NCI-H526 treated with DMSO at 0.1 percent for 48 hours (cell line): Measurements from ENCODE around the gene SPAG16.

Experiments
- DNase-seq: peaks from one replicate; lab custom pipeline; 2025; lab: John Stamatoyannopoulos, UW

Gene SPAG16

DNA sequence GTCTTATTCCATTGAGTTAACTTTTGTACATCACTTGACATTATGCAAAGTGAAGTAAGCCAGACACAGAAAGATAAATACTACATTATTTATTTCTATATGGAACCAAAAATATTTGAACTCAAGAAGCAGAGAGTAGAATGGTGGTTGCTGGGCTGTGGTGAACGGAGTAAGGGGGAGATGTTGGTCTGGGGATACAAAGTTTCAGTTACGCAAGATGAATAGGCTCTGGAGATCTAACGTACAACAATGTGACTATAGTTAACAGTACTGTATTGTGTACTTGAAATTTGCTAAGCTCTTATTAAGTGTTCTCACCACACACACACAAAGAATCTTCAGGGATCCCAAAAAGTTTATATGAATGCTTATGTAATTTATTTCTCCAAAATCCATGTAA is 1001.7 kb downstream of the SPAG16 start:
- DNase-seq, result no peak

DNA sequence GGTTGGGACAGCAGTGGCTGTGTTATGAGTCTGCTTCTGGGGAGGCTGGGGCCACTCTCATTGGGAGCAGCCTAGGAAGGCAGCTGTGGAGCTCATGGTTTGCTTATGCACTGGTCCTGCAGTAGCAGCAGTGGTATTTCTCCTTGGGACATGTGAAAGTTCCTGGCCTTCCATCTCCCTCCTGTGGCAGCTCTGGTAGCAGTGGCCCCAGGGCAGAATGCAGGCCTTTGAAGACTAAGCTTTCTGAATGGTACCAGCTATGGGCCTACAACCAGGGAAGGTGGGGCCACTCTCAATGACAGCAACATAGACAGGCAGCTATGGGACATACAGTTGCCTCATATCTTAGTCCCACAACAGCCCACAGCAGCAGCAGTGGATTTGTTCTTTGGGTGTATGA is 1009.3 kb downstream of the SPAG16 start:
- DNase-seq, result no peak

DNA sequence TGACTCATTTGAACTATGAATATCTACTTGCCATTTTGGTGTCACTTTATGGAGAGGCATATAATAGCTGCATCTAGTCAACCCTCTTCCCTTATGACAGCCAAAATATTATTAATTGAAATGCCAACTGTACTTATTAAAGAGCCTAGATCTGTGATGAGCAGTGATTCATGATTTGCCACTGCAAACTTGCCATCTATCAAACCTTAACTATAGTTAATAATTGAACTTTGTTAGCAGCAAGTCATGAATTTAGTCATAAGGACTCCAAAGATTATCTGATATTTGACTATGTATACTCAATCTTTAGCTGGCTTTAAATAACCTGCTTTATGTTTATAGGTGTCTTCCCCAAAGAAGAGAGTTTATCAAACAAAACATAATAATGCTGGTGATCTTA is 1010.2 kb downstream of the SPAG16 start:
- DNase-seq, result no peak

DNA sequence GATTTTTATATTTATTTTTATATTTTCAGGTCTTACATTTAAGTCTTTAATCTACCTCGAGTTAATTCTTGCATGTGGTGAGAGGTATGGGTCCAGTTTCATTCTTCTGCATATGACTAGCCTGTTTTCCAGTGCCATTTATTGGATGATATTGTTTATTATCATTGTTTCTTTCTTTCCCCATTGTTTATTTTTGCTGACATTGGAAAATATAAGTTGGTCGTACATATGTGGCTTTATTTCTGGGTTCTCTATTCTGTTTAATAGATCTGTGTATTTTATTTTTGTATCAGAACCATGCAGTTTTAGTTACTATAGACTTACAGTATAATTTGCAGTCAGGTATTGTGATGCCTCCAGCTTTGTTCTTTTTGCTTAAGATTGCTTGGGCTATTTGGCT is 1013.2 kb downstream of the SPAG16 start:
- no peak for DNase-seq

DNA sequence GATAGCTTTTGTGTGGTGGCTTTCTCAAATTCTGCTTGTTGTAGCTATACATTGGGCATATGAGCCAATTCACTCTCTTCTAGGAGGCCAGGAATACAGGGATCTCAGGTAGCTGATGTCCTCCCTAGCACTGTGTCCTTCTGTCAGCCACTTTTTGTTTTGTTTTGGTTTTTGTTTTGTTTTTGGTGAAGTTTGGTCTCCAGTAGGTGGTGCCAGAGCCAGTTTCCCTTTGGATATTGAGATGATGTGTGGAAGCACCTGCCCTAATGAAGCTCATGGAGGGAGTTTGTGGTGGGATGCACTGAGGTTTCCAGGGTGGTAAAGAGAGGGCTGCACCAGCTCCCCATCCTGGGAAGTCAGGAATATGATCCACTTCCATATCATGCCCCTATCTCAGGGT is 1026.1 kb downstream of the SPAG16 start:
- no peak for DNase-seq

DNA sequence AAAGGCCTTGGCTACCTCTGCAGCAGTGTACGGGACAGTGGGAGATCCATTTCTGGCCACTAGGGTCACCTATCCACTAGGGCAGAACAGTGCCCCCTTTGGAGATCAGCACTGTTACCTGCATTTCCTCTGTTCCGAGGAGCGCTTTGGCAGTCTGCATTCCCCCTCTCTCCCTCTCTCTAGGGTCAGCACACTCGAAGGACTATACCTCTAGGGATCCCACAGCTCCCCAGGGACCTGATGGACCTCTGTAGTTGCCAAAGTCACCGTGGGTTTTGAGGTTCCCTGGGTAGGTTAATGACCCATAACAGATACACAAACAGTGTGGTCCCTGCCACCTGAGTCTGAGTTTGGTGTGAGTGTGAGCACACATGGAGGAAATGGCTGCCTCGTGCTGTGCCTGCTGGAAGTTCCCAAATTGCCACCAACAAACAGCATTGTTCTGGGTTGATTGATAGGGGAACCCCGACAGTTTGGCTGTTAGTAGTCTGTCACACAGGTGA is 1026.8 kb downstream of the SPAG16 start:
- no peak for DNase-seq

DNA sequence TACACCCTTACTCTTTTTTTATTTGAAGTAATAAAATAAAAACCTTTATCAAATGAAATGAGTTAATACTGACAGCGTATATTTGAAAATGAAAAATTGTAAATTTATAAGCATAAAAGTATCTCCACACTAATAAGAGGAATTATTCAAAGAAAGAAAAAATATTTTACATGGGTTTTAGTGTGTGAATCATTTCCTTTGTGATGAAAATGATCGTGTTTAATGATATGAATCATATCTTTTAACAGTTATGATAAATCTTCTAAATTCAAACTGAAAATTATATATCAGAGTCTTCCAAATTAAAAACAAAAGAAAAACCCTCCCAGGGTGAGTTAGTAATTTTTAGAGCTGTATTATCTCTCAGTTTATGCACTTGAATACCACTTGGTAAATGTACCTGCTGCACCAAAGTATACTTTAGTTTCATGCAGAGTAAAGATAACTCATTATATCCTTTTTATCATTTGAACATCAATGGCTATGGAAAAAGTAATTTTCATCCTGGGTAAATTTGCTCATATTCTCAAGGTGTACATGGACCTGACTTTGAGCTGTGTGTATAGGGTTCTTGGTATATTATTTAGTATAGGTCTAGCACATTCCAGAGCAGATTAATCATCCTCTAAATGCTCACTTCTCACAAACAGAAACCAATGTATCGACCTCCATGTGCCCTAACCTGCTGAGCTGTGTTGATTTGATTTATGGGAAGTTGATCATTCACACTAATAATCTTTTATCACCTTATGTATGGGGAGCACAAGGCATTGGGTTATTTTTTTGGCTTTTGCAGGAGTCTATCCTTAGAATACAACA is 1027.9 kb downstream of the SPAG16 start:
- DNase-seq, result no peak

DNA sequence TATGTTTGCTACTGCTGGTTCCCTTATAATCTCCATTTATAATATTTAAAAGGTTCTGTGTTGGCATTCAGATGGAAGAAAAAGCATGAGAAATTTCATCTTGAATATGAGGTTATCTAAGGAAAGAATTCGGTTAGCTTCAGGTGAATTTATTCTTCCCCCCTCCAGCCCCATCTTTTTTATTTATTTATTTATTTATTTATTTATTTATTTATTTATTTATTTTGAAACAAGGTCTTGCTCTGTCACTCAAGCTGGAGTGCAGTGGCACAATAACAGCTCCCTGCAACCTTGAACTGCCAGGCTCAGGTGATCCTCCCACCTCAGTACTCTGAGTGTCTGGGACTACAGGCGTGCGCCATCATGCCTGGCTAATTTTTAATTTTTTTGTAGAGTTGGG is 1031.1 kb downstream of the SPAG16 start:
- no peak for DNase-seq

DNA sequence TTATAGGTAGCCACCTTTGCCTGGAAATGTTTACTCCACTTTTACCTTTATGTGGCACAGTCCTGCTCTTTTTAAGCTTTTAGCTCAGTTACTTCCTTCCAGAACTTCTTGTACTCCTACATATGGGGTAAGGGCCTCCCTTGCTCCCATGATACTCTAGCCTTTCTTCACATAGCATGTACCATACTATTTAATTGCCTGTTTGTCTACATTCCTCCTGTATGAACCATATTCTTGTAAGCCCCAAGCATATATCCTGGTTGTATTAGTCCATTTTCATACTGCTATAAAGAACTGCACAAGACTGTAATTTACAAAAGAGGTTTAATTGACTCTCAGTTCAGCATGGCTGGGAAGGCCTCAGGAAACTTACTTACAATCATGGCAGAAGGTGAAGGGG is 1035.9 kb downstream of the SPAG16 start:
- DNase-seq, result no peak

DNA sequence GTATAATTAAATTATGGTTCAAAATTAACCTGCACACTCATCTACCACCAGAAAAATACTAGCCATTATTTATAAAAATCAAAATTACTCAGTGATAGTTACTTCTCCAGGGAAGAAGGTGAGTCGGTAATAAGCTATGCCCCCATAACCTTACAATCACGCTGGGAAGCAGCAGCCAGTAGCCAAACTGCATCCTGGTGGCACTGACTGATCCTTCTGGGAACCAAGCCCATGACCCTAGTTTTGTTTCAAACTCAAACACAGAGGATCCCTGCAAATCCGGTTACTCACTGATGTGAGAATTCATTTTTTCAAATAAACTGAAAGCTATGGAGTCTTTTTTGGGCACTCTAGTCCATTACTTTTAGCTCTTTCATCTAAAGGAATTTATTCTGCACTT is 1038.4 kb downstream of the SPAG16 start:
- no peak for DNase-seq

DNA sequence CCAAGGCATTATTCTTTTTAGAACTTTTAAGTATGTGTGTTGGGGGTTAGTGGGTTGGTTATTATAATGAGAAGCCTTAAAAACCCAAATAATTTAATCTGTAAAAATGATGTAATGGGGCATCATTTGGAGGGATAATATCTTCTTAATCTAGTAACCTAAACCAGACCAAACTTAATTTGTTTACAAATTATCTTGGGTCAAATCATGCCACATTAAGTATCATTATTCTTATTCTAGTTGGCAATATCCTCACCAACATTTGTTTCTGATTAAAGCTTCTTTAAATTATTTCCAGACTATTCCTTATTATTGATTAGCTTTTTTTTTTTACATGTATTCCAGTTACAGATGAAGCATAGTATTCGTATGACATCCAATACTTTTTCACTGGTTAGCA is 1041.1 kb downstream of the SPAG16 start:
- DNase-seq, result no peak

DNA sequence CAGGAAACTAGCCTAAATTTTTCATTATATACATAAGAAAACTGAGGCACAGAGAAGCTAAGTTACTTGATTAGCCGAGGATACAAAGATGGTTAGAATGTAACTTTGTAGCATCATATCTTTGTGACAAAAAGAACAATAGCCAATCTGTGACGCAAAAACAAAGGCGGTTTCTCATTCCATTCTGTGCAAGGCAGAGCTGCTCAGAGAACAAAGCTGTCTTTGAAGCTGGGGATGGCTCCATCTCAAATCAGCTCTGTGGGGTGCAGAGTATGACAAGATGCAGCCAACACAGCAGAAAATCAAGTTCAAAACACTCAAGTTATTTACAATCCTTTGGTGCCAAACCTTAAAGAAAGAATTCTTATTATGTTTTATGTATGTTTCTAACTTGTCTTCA is 1044.7 kb downstream of the SPAG16 start:
- DNase-seq, result no peak

DNA sequence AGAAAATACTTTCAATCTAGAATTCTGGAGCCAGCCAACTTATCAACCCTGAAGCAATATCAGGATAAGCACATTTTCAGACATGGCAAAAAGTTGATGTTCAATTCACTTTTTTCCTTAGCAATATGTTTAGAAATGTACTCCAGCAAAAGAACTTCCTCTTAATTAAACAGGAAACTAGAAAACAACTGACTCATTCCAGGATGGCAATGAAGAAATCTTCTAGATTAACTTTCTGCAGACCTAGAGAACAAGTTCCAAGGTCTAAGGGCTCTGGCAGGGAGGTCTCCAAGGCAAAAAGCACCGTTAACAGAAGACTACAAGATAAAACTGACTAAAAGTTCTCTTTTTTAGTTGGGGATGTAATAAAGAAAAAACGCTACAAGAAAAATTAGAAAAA is 1057.4 kb downstream of the SPAG16 start:
- no peak for DNase-seq

DNA sequence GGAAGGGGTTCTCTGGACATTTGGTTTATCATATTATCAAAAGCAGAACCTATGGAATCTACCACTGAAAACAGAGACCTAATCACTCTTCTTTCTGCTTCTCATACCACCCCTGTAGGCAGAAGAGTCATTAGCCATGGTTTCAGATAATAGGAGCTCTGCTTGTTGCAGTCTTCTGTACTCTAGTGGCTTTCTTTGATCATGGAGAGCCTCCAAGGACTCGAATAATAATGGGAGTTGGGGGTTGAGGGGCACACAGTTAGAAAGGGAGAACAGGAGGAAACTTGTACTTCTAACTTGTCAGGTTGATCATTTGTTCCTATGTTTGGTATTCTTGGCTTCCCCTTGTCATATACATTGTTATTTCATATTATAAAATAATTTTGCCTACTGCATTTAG is 1074.2 kb downstream of the SPAG16 start:
- DNase-seq, result no peak

DNA sequence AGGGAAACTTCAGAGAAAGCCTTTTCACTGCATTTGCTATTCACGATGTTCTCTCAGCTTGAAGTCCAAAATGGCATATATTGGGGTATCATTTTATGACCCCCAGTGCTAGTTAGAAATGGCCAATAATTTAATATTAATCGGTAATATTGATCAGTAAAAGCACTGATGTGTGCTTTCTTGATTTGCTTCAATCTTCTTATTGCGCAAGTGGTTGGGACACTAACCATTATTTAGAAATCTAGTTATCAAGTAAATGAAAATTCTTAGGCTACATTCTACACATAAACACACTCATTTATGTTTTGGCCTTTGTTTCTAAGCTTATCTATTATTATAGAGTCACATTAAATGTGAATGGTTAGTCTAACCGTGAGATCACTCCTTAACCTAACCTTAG is 1076.9 kb downstream of the SPAG16 start:
- DNase-seq, result no peak

DNA sequence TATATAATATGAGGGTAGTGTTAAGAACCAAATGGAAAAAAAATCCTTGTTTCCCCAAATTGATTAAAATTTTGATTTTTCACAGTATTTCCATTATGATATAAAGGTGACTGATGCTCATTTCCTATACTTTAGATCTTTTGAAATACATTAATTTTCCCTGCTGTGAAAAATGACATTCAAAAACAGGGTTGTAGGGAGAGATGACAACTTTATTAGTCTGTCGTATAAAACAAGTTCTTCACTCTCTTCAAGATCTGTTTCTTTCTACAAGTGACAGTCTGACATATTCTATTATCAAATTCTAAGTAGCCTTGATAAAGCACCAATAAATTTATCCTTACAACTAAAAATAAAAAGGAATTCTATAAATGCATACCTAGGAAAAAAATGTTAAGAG is 1081.3 kb downstream of the SPAG16 start:
- no peak for DNase-seq

DNA sequence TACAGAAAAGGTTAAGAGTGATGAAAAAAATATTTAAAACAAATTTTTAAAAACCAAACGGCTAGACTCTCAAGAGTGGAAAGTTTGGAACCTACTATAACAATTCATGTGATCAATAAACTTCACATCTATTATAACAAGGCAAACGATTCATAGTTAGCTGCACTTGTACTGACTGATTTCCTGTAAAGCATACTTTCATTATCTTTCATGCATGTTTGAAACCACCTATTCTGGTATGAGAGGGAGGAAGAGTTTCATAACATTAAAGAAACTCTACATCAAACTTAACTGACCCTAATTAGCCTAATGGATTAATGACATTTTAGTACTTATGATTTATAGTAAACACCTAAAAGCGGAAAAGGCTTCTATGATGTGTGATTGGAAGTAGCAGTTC is 1082.9 kb downstream of the SPAG16 start:
- DNase-seq, result no peak

DNA sequence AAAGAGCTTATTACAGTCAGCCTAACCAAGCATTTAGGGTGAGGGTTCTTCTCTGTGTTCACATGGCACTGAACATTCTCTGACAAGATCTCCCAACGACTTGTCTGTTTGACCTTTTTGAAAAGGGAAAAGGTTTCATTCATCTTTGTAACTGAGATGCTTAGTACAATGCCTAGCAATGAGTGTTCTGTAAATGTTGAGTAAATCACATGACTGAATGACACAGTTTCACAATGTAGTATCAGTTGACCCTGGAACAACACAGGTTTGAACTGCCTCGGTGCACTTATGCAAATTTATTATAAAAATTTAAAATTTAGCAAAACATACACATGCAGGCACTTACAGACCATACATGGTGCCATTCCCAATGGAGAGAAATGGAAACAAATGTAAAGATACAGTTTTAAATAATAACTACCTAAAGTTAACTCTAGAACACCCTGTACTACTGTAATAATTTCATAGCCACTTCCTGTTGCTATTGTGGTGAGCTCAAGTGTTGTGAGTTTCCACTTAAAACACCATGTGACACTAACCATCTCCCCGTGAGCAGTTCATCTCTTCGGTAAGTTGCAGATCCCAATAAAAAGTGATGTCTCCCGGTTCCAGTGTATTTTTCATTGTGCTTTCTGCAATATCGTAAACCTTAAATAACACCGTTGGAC is 1092.5 kb downstream of the SPAG16 start:
- DNase-seq, result no peak

DNA sequence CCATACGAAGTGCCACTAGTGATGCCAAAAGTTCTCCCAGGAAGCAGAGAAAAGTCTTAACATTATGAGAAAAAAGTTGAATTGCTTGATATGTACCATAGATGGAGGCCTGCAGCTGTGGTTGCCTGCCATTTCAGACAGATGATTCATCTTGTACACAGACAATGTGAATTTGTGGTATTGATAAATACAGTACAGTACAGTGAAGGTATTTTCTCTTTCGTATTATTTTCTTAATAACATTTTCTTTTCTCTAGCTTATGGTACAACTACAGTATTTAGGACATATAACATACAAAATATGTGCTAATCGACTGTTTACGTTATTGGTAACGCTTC is 1093.0 kb downstream of the SPAG16 start:
- no peak for DNase-seq

DNA sequence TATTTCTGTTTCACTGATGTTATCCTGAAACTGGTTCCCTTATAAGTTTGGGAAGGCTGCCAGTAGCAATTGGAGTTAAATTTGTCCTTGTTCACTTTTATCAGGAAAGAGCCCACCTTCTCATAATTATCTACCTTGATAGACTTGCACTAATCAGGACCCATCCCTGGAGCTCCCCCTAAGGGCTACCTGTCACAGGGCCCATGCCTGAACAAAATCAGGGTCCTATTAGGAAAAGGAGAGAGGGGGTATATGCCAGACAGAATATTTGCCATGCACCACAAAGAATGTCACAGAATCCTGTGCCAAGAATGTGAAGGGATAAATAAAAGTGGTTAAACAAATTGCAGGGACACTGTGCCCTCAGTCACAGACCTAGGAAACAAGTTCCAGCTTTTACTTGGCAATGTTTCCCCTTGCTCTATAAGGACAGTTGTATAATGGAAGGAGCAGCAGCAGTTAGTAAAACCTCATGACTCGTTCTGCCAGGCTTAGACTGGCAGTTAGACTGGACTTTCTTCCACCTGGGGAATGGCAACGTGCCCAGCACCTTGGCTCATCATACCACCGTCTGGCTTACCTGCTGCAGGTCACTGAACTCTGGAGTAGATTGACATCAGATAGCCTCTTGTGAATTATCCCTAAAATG is 1094.3 kb downstream of the SPAG16 start:
- no peak for DNase-seq

DNA sequence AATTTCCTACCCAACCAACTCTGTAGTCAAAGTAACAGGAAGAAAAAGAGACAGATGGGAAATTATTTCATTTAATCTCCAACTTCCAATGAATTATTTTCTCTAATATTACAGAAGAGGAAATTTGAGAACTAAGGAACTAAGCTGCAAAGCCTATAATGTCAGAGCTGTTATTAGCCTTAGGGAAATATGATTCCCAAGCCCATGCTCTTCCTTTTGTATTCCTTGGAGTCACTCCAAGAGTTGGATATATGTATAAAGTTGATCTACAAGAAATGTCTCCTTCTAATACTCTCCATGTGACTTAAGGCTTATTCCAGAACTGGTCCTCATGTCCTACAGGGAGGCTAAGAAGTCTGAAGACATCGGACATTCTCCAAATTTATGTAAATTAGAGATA is 1095.0 kb downstream of the SPAG16 start:
- no peak for DNase-seq

DNA sequence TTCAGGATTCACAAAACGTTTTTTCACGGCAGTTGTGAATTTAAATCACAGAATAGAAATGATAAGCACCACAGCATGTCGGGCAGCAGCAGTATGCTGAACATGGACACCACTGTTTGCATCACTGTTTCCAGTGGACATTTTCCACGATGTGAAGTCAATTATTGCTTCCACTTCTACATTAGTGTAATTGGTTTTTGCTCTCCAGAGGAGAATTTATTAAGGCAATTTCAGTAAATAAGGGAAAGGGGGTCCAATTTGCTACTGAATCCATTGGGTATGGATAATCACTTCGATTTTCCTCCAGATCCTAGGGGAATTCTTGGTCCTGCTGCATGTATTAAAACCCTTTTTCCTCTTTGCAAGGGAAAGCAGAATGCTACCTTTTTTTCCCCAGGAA is 1096.4 kb downstream of the SPAG16 start:
- DNase-seq, result no peak

DNA sequence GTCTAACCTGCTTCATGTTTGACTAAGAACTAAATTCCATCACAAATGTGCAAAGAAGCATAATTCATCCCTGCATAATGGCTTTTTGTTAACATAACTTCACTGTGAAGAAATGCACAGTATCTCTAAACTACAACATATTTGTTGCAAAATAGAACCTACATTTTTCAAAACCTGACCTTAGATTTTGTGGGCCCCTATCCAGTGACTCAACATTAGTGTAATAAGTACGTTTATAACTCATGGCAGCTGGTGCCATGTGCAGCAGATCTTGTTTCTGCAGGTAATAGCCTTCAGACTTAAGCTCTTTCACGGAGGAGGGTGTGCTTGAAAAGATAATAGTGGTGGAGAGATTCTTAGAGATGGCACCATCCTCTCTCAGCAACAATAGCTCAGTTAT is 1098.0 kb downstream of the SPAG16 start:
- DNase-seq, result no peak
